NCI-H345 treated with DMSO at 0.1 percent for 48 hours (cell line): ENCODE measurements around the gene MRPL24.
A peak's percentile ranks its signal among the peaks of the same experiment; 100 is the strongest.

Experiments
- DNase-seq: peaks from one replicate; lab custom pipeline; 2025; ENCODE audit not compliant: unreplicated experiment; lab: John Stamatoyannopoulos, UW

Gene MRPL24

DNA sequence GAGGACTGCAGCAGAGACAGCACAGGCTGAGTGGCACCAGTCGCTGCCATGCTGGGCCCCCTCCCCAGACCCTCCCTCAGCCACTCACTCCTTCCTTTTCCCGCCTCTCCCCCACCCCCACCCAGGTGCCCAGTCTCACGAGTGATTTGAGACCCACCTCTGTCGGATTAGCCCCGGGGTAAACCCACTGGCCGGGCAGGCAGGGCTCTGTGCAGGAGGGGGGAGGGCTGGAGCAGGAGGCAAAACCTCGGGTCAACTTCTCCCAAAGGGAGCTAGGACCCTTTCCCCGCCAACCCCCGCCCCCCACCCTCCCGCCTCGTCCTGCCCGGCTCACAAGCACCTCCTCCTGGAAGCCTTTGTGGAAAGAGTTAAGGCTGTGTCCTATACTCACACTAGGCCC lies 3.5 kb upstream of the MRPL24 start:
- no peak for DNase-seq

DNA sequence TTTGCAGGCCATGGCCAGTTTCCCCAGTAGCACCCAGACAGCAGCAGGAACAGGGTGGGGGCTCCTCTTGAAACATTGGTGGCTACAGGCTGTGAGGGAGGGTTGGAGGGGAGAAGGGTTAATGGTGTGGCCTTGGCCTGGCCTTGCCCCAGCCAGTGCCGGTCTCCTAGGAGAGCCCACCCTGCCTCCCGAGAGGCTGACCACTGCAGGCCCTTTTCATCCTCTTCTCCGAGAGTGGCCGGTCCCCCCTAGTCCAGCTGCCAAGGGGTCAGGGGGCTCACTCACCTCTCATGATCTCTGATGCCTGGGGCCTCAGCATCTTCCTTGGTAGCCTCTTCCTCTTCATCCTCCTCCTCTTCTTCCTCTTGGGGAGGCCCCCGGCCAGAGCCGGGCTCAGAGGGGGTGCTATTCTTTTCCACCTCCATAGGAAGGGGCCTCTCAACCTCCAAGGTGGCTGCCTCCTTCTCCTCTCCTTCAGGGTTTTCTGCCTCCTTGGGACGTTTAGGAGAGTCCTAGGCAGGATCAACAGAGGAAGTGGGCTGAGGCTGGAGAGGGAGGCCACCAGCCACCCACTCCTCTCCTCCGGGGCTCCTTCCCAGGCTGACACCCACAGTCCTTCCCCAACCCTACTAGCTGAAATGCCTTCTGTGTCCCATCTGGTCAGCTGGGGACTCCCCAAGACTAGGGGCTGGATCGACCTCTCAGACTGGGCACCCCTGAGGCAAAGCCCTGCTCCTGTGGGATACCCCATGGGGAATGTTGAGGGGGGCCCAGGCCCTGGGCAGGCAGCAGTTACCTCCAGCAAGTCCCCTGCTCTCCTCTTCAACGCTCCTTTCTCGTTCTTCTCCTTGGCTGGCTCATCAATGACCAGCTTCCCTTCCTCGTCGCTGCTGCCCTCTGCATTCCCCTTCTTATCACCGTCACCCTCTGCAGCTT lies 2.7 kb upstream of the MRPL24 start:
- DNase-seq: no peak

DNA sequence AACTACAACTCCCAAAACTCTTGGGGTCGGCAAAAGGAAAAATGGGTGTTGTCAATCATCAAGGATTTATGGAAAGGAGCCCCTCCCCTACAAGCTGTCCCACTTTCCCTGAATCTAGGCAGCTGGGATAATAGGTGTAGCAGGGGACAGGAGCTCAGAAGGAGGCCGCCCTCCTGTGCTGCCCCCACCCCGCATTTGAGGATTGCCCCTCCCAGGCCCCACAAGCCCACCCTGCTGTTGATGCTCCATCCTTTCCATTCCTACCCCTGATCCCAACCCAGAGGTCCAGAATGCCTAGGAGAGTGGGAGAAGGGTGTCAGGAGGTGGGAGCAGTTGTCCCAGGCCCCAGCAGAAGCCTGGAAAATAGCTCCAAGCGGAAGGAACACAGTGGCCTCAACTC lies 1.9 kb upstream of the MRPL24 start:
- no peak for DNase-seq

DNA sequence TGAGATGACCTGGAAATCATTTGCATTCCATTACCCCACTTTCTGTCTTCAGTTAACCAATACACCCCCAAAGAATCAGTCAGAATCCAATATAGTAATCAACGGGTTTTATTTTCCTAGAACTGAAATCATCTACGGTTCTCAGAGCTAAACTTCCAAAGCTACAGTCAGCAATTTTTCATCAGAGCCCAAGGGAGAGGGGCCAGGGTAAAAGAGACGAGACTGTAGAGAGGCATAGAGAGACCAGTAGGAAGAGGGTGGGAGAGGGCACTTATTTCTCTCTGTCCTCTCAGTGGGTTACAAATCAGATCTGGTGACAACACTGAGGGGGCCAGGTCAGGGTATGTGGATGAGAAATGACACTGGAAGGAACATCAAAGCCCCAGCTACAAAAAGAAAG lies 1.1 kb upstream of the MRPL24 start:
- DNase-seq: no peak

DNA sequence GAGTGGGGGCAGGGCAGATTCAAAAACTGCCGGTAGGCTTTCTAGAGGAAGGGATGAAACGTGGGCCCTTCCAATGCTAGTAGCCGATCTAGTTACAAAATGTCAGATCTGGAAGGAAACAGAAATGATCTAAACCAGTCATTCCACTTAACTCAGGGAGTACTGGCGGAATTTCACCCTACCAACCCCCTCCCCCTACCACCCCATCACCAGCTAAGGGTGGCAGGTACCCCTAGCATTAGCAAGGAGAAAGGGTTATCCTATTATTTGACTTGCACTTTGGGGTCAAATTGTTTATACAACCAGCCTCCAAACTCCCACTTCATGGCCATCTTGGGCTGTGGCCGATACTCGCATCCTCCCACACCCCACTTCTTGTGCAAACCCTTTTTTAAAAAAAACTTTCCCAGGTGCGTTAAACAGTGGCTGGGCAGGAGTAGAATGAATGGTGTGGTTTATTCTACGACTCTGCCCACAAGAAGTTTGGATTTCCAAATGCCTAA lies 644 bp upstream of the MRPL24 start:
- DNase-seq: no peak

DNA sequence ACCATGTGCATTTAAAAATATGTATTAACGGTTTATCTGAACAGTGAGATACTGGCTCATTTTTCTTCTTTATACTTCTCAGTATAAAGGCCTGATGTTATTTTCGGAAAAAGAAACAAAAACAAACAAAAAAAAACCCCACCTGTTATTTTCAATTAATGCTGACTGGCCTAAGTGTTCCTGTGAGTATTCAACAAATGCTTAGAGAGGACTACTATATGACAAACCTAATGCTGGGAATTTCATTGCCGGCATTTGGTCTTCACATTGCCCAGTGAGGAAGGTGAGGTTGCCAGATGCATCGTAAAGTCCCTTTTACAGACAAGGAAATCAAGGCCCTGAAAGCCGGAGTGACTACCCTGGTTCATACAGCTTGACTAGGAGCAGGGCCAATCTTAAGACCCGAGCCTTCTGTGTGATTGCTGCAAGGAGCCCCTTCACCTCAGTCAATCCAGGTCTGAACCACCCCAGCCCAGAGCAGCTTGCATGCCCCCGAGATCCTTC lies 599 bp downstream of the MRPL24 start:
- DNase-seq: no peak

DNA sequence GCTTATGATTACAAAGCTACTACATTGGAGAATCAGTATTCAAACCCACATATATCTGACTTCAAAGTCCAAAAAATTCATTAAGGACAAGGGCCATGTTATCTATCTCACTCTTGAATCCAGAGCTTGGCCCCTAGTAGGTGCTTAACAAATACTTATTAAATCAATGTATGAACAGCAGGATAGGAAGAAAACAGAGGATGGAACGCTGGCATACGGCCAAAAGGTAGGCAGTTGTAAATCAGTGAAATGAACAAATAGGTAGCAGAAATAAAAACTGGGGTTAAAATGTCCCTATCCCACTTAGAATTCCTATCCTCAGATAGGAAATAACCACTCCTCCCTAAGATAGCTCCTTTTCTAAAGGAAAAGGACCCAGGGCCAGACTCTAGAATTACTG lies 2.0 kb downstream of the MRPL24 start:
- no peak for DNase-seq

DNA sequence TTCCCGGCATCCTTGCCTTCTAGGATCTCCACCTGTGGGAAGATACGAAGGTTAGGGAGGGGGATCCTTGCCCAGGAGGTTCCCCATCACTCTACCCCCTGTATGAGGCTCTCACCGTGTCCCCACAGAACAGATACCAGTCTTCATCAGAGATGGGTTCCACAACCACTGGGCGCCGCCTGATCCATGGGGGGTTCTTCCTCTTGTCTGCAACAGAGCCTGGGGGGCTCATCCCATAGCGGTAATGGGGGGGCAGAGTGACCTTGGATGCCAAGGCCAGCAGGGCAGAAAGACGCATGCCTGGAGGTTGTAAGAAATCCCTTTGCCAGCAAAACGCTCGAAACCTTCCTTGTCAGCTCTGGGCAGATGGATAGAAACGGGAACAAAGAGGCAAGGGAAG lies 2.5 kb downstream of the MRPL24 start:
- no peak for DNase-seq

DNA sequence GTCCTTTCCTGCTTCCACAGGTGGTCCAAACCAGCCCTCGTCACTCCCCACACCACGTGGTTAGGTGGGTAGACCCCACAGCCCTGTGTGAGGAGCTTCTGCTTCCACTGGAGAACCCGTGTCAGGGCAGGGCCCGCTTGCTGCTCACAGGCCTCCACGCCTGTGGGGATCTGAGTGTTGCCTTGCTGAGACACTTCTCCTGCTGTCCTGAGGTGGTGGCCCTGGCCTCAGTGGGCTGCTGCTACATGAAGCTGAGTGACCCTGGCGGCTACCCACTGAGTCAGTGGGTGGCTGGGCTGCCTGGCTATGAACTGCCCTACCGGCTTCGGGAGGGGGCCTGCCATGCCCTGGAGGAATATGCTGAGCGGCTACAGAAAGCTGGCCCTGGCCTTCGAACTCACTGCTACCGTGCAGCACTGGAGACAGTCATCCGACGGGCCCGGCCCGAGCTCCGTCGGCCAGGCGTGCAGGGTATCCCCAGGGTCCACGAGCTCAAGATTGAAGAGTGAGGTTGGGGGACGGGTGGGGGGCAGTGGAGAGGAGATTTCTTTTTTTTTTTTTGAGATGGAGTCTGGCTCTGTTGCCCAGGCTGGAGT lies 6.8 kb downstream of the MRPL24 start:
- DNase-seq: no peak

DNA sequence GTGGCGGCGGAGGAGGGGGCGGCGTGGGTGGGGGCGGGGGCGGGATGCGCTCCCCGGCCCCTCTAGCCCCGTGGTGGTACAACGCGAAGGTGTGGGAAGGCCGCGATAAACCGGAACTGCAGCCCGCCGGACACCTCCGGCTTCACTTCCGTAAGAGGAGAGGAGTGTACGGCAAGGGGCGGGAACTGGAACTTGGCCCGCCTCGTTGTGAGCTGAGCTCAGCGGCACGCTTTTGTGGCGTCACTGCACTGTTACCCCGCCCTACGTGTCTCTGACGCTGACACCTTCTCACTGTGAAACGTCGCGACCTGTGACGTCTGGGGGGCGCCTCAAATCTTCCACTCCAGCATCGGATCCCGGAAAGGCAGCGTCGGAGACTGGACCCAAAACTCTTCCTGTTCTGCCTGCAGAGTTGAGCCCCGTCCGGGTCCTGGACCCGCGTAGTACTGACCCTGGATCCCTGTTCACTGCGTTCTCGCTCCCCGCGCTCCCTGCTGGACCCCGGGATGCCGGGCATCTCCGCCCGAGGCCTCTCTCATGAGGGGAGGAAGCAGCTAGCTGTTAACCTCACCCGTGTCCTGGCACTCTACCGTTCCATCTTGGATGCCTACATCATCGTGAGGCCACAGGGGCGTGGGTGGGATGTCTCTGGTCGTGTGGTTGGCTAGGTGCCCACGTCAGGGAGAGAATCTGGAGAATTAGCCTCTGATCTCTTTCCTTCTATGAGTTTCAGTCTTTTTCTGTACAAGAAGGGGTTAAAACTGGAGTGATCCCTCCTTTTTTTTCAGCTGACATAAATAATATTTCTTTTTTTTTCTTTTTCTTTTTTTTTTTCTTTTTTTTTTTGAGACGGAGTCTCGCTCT lies 12.1 kb downstream of the MRPL24 start, which contains the start of gene ISG20L2:
TSS of gene ISG20L2 (minus strand) at position 168 of the 864 bp plus-strand sequence. CDS start 1,114 bp downstream, outside the sequence.
- DNase-seq: peak; percentile 80

DNA sequence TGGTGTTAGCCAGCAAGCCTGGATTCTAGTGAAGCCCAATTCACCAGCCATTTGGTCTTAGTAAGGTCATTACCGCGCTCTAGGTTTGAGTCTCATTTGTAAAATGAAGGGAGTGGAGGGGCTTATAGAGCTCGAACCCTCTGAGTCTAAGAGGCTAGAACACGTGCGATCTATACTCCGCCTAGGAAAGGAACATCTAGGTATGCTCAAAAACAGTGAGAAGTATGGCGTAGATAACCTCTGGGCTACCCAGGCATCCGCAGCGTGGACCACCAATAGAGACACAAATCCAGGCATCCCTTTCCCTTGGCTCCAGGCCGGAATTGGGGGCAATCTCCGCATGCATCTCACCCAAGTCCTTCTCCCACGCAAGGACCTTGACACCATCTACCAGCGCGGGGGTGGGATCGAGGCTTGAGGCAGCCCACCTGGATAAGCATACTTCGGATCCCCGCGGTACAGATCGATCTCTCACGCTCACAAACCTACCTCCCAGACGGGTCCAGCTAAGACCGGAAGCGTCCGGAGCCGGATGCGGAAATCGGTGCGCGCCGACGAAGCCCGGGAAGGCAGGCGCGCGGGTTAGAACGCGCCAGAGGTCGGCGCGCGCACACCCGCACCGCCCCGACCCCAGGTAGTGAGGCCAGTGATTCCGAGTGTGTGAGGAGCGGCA lies 12.8 kb downstream of the MRPL24 start, which contains the start of gene METTL25B:
TSS of gene METTL25B (plus strand) at position 544 of the 673 bp plus-strand sequence. CDS start 636 bp downstream, outside the sequence.
- no peak for DNase-seq

DNA sequence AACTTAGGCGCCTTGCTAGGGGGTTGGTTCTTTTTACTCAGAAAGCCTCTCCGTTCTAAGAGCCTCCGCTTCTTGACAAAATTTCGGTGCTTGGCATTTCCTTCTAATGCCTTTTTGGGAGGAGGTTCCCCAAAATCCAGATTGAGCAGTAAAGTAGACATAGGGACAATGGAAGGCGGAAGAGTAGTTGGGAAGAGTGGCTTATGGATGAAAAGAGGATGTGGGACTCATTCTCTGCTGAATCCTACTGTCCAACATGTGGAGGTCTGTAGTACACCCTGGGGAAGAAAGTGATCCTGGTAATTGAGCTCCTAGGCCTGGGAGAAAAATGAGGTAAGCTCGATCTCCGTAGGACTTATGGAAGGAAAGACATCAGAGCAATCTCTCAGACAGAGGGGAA lies 13.4 kb downstream of the MRPL24 start:
- no peak for DNase-seq

DNA sequence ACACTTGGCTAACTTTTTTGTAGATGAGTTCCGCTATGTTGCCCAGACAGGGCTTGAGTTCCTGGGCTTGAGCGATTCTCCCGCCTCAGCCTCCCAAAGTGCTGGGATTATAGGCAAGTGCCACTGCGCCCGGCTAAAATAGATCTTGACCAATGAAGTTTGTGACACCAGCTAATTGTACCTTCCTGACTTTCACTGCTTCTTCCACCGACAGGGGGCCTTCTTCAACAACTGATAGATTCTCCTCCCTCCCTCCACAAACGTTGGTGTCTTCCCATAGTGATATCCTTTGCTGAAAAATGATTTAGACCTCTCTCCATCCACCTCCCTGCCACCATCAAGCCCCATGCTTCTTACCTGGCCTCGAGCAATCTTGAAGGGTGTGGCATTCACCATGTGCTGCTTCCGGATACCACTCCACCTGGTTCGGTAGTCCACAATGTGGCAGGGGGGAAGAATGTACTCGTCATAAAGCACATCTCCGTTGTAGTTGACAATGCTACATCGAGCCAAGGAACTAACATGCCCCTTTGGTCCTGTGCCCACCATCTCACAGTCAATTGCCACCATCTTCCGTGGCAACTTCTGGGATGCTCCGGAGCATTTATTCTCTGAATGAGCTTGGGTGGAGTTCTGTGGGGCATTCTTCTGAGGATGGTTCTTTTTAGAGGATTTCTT lies 14.2 kb downstream of the MRPL24 start:
- DNase-seq: no peak

DNA sequence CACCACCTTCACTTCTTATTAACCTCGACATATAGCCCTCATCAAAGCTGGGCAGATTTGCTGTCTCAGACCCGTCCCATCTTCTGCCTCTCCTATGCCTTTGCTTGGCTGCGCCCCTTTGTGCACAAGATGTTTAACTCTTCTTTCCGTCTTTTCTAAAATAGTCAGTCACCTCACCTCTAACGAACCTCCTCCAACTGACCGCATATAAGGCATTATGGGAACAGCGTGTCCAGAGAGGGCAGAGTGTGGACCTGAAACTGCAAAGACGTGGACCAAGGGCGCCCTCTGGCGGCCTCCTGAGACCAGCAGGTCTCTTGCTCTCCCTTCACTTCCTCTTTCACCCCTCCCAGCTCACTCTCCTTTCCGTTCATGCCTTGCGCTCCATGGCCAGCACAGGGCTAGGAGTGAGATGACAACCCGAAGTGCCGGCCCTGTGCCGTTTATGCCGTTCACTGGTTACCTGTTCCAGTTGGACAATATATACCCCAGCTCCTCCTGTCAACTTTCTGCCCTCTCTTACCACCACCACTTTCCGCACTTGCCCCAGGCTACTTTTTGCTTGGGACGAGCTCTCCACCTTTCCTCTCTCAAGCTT lies 15.1 kb downstream of the MRPL24 start:
- DNase-seq: peak; percentile 77

DNA sequence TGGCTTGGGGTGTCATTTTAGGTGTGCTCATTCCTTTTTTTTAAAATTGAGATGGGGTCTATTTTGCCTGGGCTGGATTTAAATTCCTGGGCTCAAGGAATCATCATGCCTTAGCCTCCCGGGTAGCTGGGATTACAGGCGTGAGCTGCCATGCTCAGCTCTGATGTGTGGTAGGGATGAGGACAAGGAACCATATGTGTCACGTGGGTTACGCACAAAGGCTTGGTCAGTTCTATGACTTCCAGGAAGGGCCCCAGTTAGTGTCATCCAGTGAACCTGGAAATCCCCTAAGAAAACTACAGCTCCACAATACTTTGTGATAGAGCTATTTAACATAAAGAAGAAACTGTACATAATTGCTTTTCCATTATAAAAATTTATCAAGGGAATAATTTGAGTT lies 19.4 kb downstream of the MRPL24 start:
- no peak for DNase-seq

DNA sequence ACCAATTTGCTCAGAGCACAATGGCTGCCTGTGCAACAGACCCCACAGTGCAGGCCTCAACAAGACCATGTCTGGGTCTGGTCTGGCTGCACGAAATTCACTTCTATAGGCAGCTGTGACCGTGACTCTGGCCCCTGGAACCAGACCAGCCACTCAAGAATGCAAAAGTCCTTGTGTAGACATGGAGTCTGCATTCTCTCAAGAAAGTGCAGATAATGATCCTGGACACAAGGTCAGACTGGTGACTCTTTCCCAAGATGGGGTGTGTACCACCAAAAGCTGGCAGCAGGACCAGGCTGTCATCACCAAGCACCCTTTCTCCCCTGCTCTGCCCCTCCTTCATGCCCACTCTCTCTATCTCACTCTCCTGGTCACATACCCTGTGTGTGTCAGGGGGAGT lies 19.8 kb downstream of the MRPL24 start:
- DNase-seq: no peak

DNA sequence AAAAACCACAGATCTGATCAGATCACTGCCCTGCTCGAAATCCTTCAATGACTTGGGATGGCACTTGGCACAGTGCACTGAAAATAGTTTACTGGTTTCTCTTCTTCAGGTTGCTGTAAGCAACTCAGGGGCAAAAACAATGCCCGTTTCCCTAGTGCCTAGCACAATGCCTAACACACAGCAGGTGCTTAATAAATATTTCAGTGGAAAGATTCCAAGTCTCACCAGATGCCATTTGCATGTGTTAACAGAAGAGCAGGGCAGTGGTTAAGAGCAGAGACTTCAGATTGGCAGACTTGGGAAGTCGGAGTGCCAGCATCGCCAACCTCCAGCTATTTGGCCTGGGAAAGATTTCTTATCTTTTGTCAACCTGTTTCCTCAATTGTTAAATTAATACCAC lies 23.5 kb downstream of the MRPL24 start:
- no peak for DNase-seq

DNA sequence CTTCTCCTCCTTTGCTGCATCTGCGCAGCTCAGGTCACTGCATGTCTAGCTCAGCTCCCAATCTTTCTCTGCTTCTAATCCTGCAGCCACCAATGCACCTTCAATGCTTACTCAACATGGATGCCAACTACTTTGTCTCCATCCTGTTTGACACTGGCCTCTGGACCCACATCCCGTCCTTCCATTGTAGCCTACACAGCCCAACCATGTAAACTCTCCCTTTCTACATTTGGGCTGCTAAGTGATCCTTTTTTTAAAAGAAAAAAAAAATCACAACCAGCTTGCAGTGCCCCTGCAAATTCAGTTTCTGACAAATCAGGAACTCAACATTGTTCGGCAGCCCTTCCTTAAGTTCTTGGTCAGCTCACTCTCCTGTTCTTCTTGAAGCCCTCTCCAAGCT lies 26.1 kb downstream of the MRPL24 start:
- DNase-seq: no peak

DNA sequence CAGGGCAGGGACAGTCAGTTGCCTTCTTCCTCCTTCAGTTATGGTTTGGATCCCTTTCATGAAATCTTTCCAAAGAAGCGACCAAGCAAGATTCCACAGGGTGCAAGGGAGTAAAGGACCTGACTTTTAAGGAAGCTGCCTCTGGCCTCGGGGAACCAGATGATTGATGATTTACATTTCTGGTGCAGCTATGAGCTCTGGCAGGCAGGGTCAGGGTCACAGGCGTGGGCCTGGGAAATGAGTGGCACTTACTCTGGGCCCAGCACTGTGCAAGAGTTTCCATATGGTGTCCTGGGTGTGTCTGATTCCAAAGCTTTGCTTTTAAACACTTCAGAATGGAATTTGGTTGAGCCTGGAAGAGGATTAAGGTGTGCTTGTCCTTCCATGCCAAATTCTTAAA lies 28.3 kb downstream of the MRPL24 start:
- no peak for DNase-seq
